ENCODE data around the gene SYNDIG1L. TPM values are rescaled to one million over a fixed set of nuclear protein-coding genes. Genes with fewer than 3 reads are reported as not detected.

The SYNDIG1L gene
- total RNA-seq, 6 experiments from 2014 or later, result not detected

- no peaks in the 10 kb centered on the region for H3K4me1 Mint-ChIP-seq (ENCODE audit: low read depth)
- H3K27me3 Mint-ChIP-seq (ENCODE audit: insufficient read depth), result peaks cover 31% of the 10 kb centered on the region
- H3K27ac Mint-ChIP-seq, result no peak overlapping the region
These were observed 42.5 kb upstream of the SYNDIG1L start for GRCh38 chr14:74468513-74468912.

DNA sequence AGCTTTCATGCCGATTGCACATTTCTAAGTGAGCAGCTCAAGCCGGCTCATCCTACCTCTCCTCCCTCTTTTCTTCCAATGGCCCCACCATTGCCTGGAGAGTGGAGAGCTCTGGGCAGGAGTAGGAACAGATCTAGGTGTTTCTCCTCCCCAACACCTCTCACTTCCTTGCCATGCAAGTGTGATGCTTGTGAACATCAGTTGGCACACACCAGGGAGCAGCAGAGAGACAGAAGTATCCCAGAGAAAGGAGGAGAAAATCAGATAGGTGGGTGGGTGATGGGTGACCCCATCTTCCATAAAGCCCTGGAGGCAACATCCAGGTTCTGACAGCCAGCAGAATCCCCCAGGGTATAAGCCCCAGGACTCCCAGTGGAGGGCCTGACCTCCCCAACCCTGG is 39.3 kb upstream of the SYNDIG1L start:
- H3K27me3 Mint-ChIP-seq (ENCODE audit: insufficient read depth), result peaks cover 48% of the 10 kb centered on the region
- H3K36me3 Mint-ChIP-seq (ENCODE audit: low read depth), result no peaks in the 10 kb centered on the region
- peaks cover 2% of the 10 kb centered on the region for H3K4me1 Mint-ChIP-seq (ENCODE audit: low read depth)
- no peak for DNase-seq
- no peaks in the 10 kb centered on the region for H3K9me3 Mint-ChIP-seq
- no peak overlapping the region for H3K4me3 Mint-ChIP-seq
- TF ChIP-seq, protein P1, sequence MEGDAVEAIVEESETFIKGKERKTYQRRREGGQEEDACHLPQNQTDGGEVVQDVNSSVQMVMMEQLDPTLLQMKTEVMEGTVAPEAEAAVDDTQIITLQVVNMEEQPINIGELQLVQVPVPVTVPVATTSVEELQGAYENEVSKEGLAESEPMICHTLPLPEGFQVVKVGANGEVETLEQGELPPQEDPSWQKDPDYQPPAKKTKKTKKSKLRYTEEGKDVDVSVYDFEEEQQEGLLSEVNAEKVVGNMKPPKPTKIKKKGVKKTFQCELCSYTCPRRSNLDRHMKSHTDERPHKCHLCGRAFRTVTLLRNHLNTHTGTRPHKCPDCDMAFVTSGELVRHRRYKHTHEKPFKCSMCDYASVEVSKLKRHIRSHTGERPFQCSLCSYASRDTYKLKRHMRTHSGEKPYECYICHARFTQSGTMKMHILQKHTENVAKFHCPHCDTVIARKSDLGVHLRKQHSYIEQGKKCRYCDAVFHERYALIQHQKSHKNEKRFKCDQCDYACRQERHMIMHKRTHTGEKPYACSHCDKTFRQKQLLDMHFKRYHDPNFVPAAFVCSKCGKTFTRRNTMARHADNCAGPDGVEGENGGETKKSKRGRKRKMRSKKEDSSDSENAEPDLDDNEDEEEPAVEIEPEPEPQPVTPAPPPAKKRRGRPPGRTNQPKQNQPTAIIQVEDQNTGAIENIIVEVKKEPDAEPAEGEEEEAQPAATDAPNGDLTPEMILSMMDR (IDR thresholded peaks at IDR 0.05), result no peak
- no peak overlapping the region for H3K27ac Mint-ChIP-seq

More at GRCh38 chr14:74468513-74468912, 42.5 kb upstream of the SYNDIG1L start:
- TF ChIP-seq, protein P1 (IDR thresholded peaks at IDR 0.05), result no peak
- Mint-ChIP-seq H3K4me3 (no peak overlapping the region), H3K9me3 (no peaks in the 10 kb centered on the region), H3K36me3 (ENCODE audit: low read depth) (no peaks in the 10 kb centered on the region)
- no peak for DNase-seq

- peaks cover 8% of the 10 kb centered on the region for H3K4me1 Mint-ChIP-seq (ENCODE audit: low read depth)
- H3K36me3 Mint-ChIP-seq (ENCODE audit: low read depth), result no peaks in the 10 kb centered on the region
- H3K27me3 Mint-ChIP-seq (ENCODE audit: insufficient read depth), result peaks cover 44% of the 10 kb centered on the region
- TF ChIP-seq, protein P1 (IDR thresholded peaks at IDR 0.05), result no peak
- H3K27ac Mint-ChIP-seq, result no peak overlapping the region
- H3K4me3 Mint-ChIP-seq, result no peak overlapping the region
- no peak for DNase-seq
- H3K9me3 Mint-ChIP-seq, result no peaks in the 10 kb centered on the region
These were observed 38.8 kb upstream of the SYNDIG1L start for GRCh38 chr14:74464785-74465184.

- Mint-ChIP-seq H3K36me3 (ENCODE audit: low read depth) (no peaks in the 10 kb centered on the region), H3K27ac (no peak overlapping the region), H3K4me1 (ENCODE audit: low read depth) (peaks cover 12% of the 10 kb centered on the region), H3K27me3 (ENCODE audit: insufficient read depth) (peaks cover 40% of the 10 kb centered on the region), H3K4me3 (no peak overlapping the region), H3K9me3 (no peaks in the 10 kb centered on the region)
- no peak for DNase-seq
- TF ChIP-seq, protein P1 (IDR thresholded peaks at IDR 0.05), result no peak
These were observed 37.7 kb upstream of the SYNDIG1L start for GRCh38 chr14:74463697-74464096.

DNA sequence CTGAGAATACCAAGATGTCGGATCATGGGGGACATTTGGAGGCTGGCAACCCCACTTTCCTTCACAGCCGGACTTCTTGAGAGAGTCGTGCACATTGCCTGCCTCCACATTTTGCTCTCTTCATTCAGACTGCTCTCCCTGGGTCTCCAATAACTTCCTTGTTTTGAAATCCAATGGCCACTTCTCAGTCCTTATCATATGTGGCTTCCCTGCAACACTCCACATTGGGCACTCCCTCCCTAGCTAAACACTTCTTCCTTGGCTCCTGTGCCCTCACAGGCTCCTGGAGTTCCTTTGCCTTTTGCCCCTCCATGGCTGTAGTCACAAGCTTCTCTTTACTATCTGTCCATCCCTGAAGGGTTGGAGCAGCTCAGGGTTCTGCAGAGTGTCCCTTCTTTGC is 37.0 kb upstream of the SYNDIG1L start:
- Mint-ChIP-seq H3K4me3 (no peak overlapping the region), H3K4me1 (ENCODE audit: low read depth) (peaks cover 12% of the 10 kb centered on the region), H3K9me3 (no peaks in the 10 kb centered on the region), H3K27ac (no peak overlapping the region), H3K36me3 (ENCODE audit: low read depth) (no peaks in the 10 kb centered on the region), H3K27me3 (ENCODE audit: insufficient read depth) (peaks cover 40% of the 10 kb centered on the region)
- no peak for DNase-seq
- TF ChIP-seq, protein P1 (IDR thresholded peaks at IDR 0.05), result no peak

DNA sequence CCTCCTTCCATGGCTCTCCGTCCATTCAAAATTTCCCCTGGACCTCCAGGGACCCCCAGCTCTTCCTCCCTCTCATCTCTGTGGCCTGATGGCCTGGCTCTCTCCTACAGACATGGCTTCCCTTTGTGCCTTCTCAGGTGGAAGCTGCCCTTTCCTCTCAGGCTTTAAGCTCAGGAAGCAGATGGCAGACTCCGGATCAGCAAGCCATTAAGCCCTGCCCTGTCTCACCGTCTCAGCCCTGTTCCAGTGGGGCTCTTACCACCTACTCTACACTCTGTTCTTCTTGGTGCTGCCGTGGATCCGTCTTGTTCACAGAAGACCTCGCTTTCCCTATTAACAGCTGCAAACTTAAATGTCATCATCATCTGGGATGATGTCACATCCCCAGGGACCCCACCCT is 34.0 kb upstream of the SYNDIG1L start:
- Mint-ChIP-seq H3K4me3 (no peak overlapping the region), H3K27me3 (ENCODE audit: insufficient read depth) (peaks cover 55% of the 10 kb centered on the region), H3K36me3 (ENCODE audit: low read depth) (no peaks in the 10 kb centered on the region), H3K4me1 (ENCODE audit: low read depth) (peaks cover 12% of the 10 kb centered on the region), H3K27ac (no peak overlapping the region), H3K9me3 (no peaks in the 10 kb centered on the region)
- no peak for DNase-seq
- TF ChIP-seq, protein P1 (IDR thresholded peaks at IDR 0.05), result no peak

All from HFFc6 (cell line).